Measurements from ENCODE around the gene LPCAT1. TPM values are rescaled to one million over a fixed set of nuclear protein-coding genes. Genes with fewer than 3 reads are reported as not detected.

The LPCAT1 gene
- polyA plus RNA-seq, 4 donors: 4.5 to 22.3 (median 7.5) TPM

DNA sequence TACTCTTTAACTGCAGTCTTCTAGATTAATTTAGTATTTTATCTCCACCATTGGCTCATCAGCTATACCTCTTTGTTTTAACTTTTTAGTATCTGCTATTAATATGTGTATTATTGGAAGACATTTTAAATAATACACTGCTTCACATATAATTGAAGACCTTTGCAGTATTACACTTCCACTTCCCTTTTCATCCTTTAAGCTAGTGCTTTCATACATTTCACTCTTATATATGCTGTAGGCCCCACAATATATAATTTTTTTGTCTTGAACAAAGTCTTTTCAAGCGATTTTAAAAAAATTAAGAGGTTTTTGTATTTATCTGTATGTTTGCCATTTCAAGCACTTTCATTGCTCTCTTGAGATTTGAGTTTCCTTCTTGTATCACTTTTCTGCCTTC is 8.6 kb upstream of the LPCAT1 start:
- H3K9me3 ChIP-seq (ENCODE audit: control insufficient read depth in 2 of 2, insufficient read depth in 1 of 2, low read depth in 1 of 2, low read length in 1 of 2): no peaks in the 10 kb centered on the region
- FAIRE-seq (no peak), DNase-seq (no peak)
- H3K36me3 ChIP-seq (ENCODE audit: control insufficient read depth in 3 of 3, insufficient read depth in 2 of 3, low read depth in 1 of 3, low read length in 3 of 3): no peaks in the 10 kb centered on the region
- H3K27ac ChIP-seq (ENCODE audit: low read depth in 1 of 3, low read length in 2 of 3): no peak overlapping the region
- peaks cover 0 to 1% (median 0%) of the 10 kb centered on the region in 3 donors for H3K27me3 ChIP-seq (ENCODE audit: control insufficient read depth in 3 of 3, insufficient read depth in 3 of 3, low read length in 3 of 3)
- H3K4me3 ChIP-seq (ENCODE audit: low read depth in 1 of 3, low read length in 3 of 3): no peak overlapping the region
- WGBS, 3 donors: 77 to 83% (median 83%) methylated on average over 1 of the region's 1 CpG
- H3K4me1 ChIP-seq (ENCODE audit: control insufficient read depth in 3 of 3, insufficient read depth in 2 of 3, low read depth in 1 of 3, low read length in 2 of 3): no peaks in the 10 kb centered on the region

- no peak for FAIRE-seq
Observed at GRCh38 chr5:1529498-1529897, 5.7 kb upstream of the LPCAT1 start.

DNA sequence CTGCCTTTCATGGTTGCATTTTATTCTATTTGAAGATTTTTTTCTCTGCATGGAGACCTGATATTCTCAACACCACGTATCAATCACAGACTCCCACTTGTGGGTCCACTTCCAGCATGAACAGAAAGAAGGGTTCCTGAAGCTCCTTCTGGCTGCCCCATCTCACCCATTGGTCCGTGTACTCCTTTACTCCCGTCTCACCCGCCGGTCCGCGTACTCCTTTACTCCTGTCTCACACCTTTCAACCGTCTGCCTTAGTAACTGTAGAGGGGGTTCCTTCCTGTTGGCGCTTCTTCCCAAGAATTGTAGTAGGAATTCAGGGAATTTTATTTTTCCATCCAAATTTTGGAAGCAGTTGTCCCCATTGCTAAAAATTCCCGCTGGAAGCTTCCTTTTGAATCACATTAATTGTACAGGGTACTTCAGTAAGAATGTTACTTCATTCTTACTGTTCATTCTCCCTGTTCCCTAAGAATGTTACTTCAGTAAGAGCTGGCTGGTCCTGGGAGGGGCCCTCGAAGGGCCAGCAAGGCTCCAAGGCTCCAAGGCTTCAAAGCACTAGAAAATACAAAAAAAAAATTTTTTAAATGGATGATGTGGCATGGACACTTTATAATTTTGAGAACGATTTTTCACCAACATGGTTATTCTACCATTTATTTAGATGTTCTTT is 3.9 kb upstream of the LPCAT1 start:
- Histone ChIP-seq H3K9me3 (ENCODE audit: control insufficient read depth in 2 of 2, insufficient read depth in 1 of 2, low read depth in 1 of 2, low read length in 1 of 2) (no peaks in the 10 kb centered on the region), H3K27me3 (ENCODE audit: control insufficient read depth in 3 of 3, insufficient read depth in 3 of 3, low read length in 3 of 3) (peaks cover 0 to 3% (median 0%) of the 10 kb centered on the region in 3 donors), H3K27ac (ENCODE audit: low read depth in 1 of 3, low read length in 2 of 3) (no peak overlapping the region), H3K4me3 (ENCODE audit: low read depth in 1 of 3, low read length in 3 of 3) (no peak overlapping the region), H3K4me1 (ENCODE audit: control insufficient read depth in 3 of 3, insufficient read depth in 2 of 3, low read depth in 1 of 3, low read length in 2 of 3) (peaks cover 0 to 6% (median 0%) of the 10 kb centered on the region in 3 donors), H3K36me3 (ENCODE audit: control insufficient read depth in 3 of 3, insufficient read depth in 2 of 3, low read depth in 1 of 3, low read length in 3 of 3) (no peaks in the 10 kb centered on the region)
- FAIRE-seq (no peak), DNase-seq (no peak)
- WGBS, 3 donors: 79 to 81% (median 80%) methylated on average over 12 of the region's 12 CpGs

More at GRCh38 chr5:1529498-1529897, 5.7 kb upstream of the LPCAT1 start:
- H3K27ac ChIP-seq (ENCODE audit: low read depth in 1 of 3, low read length in 2 of 3): no peak overlapping the region
- H3K9me3 ChIP-seq (ENCODE audit: control insufficient read depth in 2 of 2, insufficient read depth in 1 of 2, low read depth in 1 of 2, low read length in 1 of 2): no peaks in the 10 kb centered on the region
- no peak for DNase-seq
- no peaks in the 10 kb centered on the region for H3K27me3 ChIP-seq (ENCODE audit: control insufficient read depth in 3 of 3, insufficient read depth in 3 of 3, low read length in 3 of 3)
- no peaks in the 10 kb centered on the region for H3K36me3 ChIP-seq (ENCODE audit: control insufficient read depth in 3 of 3, insufficient read depth in 2 of 3, low read depth in 1 of 3, low read length in 3 of 3)
- peaks cover 0 to 1% (median 0%) of the 10 kb centered on the region in 3 donors for H3K4me1 ChIP-seq (ENCODE audit: control insufficient read depth in 3 of 3, insufficient read depth in 2 of 3, low read depth in 1 of 3, low read length in 2 of 3)
- no peak overlapping the region for H3K4me3 ChIP-seq (ENCODE audit: low read depth in 1 of 3, low read length in 3 of 3)
- WGBS, 3 donors: 87 to 94% (median 91%) methylated on average over 3 of the region's 3 CpGs

GRCh38 chr5:1526681-1527131 is 2.9 kb upstream of the LPCAT1 start:
- FAIRE-seq (no peak), DNase-seq (no peak)
- no peak overlapping the region for H3K27ac ChIP-seq (ENCODE audit: low read depth in 1 of 3, low read length in 2 of 3)
- no peak overlapping the region for H3K4me3 ChIP-seq (ENCODE audit: low read depth in 1 of 3, low read length in 3 of 3)
- no peaks in the 10 kb centered on the region for H3K36me3 ChIP-seq (ENCODE audit: control insufficient read depth in 3 of 3, insufficient read depth in 2 of 3, low read depth in 1 of 3, low read length in 3 of 3)
- H3K9me3 ChIP-seq (ENCODE audit: control insufficient read depth in 2 of 2, insufficient read depth in 1 of 2, low read depth in 1 of 2, low read length in 1 of 2): no peaks in the 10 kb centered on the region
- WGBS, 3 donors: 75 to 80% (median 76%) methylated on average over 9 of the region's 9 CpGs
- peaks cover 0 to 16% (median 3%) of the 10 kb centered on the region in 3 donors for H3K4me1 ChIP-seq (ENCODE audit: control insufficient read depth in 3 of 3, insufficient read depth in 2 of 3, low read depth in 1 of 3, low read length in 2 of 3)
- H3K27me3 ChIP-seq (ENCODE audit: control insufficient read depth in 3 of 3, insufficient read depth in 3 of 3, low read length in 3 of 3): peaks cover 0 to 12% (median 0%) of the 10 kb centered on the region in 3 donors

DNA sequence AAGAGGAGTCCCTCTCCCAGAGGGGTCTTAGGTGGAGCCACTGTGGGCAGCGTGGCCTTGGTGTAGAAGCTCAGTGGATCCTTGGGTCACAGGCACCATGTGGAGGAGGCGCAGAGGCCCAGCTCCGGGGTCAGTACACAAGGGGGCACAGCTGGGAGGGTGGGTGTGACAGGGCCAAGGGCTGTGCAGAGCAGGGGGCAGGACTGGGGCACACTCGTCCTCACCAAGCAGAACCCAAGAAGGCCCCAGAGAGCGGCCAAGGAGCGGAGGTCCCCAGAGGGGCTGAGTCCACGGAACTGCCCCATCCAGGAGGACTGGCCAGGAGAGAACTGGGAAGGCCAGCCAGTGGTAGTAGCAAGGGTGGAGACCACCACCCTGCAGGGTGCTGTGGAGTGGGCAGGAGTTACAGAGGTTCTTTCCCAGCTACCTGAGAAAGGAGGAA is 2.5 kb upstream of the LPCAT1 start:
- FAIRE-seq: no peak

DNA sequence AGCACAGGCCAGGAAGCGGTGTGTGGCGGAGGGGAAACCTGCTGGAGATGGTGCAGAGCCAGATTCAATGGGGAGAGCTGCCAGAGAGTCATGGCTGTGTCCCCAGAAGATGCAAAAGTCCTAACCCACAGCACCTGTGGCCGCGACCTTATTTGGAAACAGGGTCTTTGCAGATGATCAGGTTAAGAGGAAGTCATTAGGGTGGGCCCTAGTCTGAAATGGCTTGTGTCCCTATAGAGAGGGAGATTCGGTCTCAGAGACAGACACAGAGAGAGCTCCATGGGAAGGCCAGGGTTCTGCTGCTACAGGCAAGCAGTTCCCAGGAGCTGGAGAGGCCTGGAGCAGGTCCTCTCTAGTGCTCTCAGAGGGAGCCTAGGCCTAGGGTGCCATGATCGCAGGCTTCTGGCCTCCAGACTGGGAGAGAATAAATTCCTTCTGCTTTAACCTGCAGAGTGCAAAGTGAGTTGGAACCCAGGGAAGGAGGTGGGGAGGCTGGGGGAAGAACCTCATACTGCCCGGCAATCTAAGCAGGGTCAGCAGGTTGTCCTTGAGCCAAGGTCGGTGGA is 1.9 kb upstream of the LPCAT1 start:
- no peak for DNase-seq
- Histone ChIP-seq H3K27me3 (ENCODE audit: control insufficient read depth in 3 of 3, insufficient read depth in 3 of 3, low read length in 3 of 3) (peaks cover 0 to 13% (median 0%) of the 10 kb centered on the region in 3 donors), H3K36me3 (ENCODE audit: control insufficient read depth in 3 of 3, insufficient read depth in 2 of 3, low read depth in 1 of 3, low read length in 3 of 3) (no peaks in the 10 kb centered on the region), H3K4me3 (ENCODE audit: low read depth in 1 of 3, low read length in 3 of 3) (no peak overlapping the region), H3K27ac (ENCODE audit: low read depth in 1 of 3, low read length in 2 of 3) (no peak overlapping the region), H3K4me1 (ENCODE audit: control insufficient read depth in 3 of 3, insufficient read depth in 2 of 3, low read depth in 1 of 3, low read length in 2 of 3) (peaks cover 0 to 16% (median 3%) of the 10 kb centered on the region in 3 donors), H3K9me3 (ENCODE audit: control insufficient read depth in 2 of 2, insufficient read depth in 1 of 2, low read depth in 1 of 2, low read length in 1 of 2) (no peaks in the 10 kb centered on the region)
- no peak for FAIRE-seq
- WGBS, 3 donors: 89 to 92% (median 92%) methylated on average over 8 of the region's 8 CpGs

More for the DNA sequence above, 2.5 kb upstream of the LPCAT1 start:
- Histone ChIP-seq H3K36me3 (ENCODE audit: control insufficient read depth in 3 of 3, insufficient read depth in 2 of 3, low read depth in 1 of 3, low read length in 3 of 3) (no peaks in the 10 kb centered on the region), H3K27ac (ENCODE audit: low read depth in 1 of 3, low read length in 2 of 3) (no peak overlapping the region), H3K9me3 (ENCODE audit: control insufficient read depth in 2 of 2, insufficient read depth in 1 of 2, low read depth in 1 of 2, low read length in 1 of 2) (no peaks in the 10 kb centered on the region), H3K4me1 (ENCODE audit: control insufficient read depth in 3 of 3, insufficient read depth in 2 of 3, low read depth in 1 of 3, low read length in 2 of 3) (peaks cover 0 to 16% (median 3%) of the 10 kb centered on the region in 3 donors), H3K4me3 (ENCODE audit: low read depth in 1 of 3, low read length in 3 of 3) (no peak overlapping the region), H3K27me3 (ENCODE audit: control insufficient read depth in 3 of 3, insufficient read depth in 3 of 3, low read length in 3 of 3) (peaks cover 0 to 13% (median 0%) of the 10 kb centered on the region in 3 donors)
- 88 to 98% (median 97%) methylated on average over 6 to 7 of the region's 7 CpGs for WGBS, 3 donors
- DNase-seq: no peak

- DNase-seq (no peak), FAIRE-seq (no peak)
- H3K4me3 ChIP-seq (ENCODE audit: low read depth in 1 of 3, low read length in 3 of 3): no peak overlapping the region
- peaks cover 0 to 4% (median 0%) of the 10 kb centered on the region in 3 donors for H3K36me3 ChIP-seq (ENCODE audit: control insufficient read depth in 3 of 3, insufficient read depth in 2 of 3, low read depth in 1 of 3, low read length in 3 of 3)
- peaks cover 0 to 13% (median 0%) of the 10 kb centered on the region in 3 donors for H3K27me3 ChIP-seq (ENCODE audit: control insufficient read depth in 3 of 3, insufficient read depth in 3 of 3, low read length in 3 of 3)
- no peaks in the 10 kb centered on the region for H3K9me3 ChIP-seq (ENCODE audit: control insufficient read depth in 2 of 2, insufficient read depth in 1 of 2, low read depth in 1 of 2, low read length in 1 of 2)
- H3K4me1 ChIP-seq (ENCODE audit: control insufficient read depth in 3 of 3, insufficient read depth in 2 of 3, low read depth in 1 of 3, low read length in 2 of 3): peaks cover 0 to 16% (median 3%) of the 10 kb centered on the region in 3 donors
- 78 to 88% (median 82%) methylated on average over 20 of the region's 20 CpGs for whole genome bisulfite sequencing, 3 donors
- H3K27ac ChIP-seq (ENCODE audit: low read depth in 1 of 3, low read length in 2 of 3): no peak overlapping the region
Observed at GRCh38 chr5:1524799-1525623, 1.3 kb upstream of the LPCAT1 start.

GRCh38 chr5:1524481-1524798 is 680 bp upstream of the LPCAT1 start:
- Histone ChIP-seq H3K9me3 (ENCODE audit: control insufficient read depth in 2 of 2, insufficient read depth in 1 of 2, low read depth in 1 of 2, low read length in 1 of 2) (no peaks in the 10 kb centered on the region), H3K4me3 (ENCODE audit: low read depth in 1 of 3, low read length in 3 of 3) (peak overlapping the region in 2 of 3 donors; percentile 34 to 72), H3K27me3 (ENCODE audit: control insufficient read depth in 3 of 3, insufficient read depth in 3 of 3, low read length in 3 of 3) (peaks cover 0 to 13% (median 0%) of the 10 kb centered on the region in 3 donors), H3K4me1 (ENCODE audit: control insufficient read depth in 3 of 3, insufficient read depth in 2 of 3, low read depth in 1 of 3, low read length in 2 of 3) (peaks cover 0 to 16% (median 3%) of the 10 kb centered on the region in 3 donors), H3K27ac (ENCODE audit: low read depth in 1 of 3, low read length in 2 of 3) (peak overlapping the region in 1 of 3 donors; percentile 72), H3K36me3 (ENCODE audit: control insufficient read depth in 3 of 3, insufficient read depth in 2 of 3, low read depth in 1 of 3, low read length in 3 of 3) (peaks cover 0 to 10% (median 0%) of the 10 kb centered on the region in 3 donors)
- DNase-seq (no peak), FAIRE-seq (no peak)
- 60 to 71% (median 66%) methylated on average over 11 to 13 of the region's 13 CpGs for WGBS, 3 donors

Measured in small intestine (tissue), 7 donors.